ENCODE results near the gene BCL2.
"Not testable (repeated sequence)": the region's sequence is repeated elsewhere in the genome, so short reads cannot be mapped to it uniquely, and the experiment has no call there.

The BCL2 gene

GRCh38 chr18:63229971-63230370, 89.6 kb downstream of the BCL2 start:
- no peak for DNase-seq

- no peak for DNase-seq
Observed at GRCh38 chr18:63225434-63225833, 94.1 kb downstream of the BCL2 start.

DNA sequence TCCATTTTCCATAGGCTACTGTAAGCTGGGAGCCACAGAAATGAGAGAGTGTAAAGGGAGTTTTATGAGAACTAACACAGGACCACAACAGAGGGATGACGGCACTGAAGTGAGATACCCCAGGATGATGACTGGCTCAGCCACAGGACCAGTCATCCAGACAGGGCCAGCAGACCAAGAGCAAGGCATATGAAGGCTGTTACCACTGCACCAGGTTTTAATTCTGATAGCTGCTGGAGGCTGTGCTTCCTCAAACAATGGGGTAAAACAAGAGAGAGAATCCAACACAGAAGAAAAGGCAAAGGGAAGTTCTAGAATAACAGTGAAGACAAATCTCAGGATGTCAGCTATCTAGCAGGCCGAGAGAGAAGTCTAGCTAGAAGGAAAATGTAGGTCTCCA, 94.9 kb downstream of the BCL2 start:
- peak; percentile 59 for DNase-seq

DNA sequence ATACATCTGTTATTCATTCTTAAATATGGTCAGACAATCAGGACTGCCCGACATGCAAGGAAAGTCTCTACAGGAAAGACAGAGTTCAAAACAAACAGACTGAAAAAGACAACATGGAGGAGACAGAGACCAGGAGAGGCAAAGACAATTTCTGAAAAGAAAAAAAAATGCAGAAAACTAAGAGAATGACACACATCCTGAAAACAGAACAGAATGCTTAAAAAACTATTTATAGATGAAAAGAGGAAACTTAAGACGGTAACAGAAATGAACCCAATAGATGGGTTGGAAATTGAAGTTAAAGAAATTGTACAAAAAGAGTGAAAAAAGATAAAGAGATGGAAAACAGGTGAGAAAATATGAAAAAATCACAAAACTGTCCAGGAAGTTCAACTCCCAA, 95.7 kb downstream of the BCL2 start:
- no peak for DNase-seq

DNA sequence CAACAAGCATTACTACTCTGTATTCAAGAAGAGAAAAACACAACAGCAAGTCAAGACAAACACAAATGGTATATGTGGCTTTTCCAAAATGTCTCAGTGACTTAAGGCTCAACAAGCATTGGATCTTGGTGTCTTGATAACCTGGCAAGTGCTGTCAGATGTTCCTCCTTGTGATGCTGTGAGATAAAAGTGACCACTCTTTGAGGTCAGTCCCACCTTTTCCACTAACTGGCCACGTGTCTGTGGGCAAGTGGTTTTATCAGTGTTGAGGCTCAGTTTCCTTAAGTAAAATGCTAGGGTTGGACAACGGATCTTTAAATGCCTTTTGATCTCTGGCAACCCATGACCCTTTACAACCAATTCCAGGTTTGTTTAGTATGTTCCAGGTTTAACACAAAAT, 98.7 kb downstream of the BCL2 start:
- DNase-seq = no peak

DNA sequence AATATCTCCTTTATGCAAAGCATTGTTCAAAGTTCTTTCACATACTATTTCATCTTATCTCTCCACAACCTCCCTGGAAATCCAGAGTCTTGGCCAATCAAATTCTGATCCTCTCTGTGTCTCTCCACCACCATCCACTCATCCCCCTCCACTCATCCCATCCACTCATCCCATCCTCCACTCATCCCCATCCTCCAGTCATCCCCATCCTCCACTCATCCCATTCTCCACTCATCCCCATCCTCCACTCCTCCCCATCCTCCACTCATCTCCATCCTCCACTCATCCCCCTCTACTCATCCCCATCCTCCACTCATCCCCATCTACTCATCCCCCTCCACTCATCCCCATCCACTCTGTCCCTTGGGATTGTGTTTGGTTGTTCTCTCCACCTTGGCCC, 101.1 kb downstream of the BCL2 start:
- no peak for DNase-seq

- DNase-seq = peak; percentile 43
Observed at GRCh38 chr18:63216516-63217311, 102.9 kb downstream of the BCL2 start.

GRCh38 chr18:63213936-63214671, 105.5 kb downstream of the BCL2 start:
- no peak for DNase-seq

- peak; percentile 49 for DNase-seq
Observed at GRCh38 chr18:63213331-63213900, 106.2 kb downstream of the BCL2 start.

- no peak for DNase-seq
Observed at GRCh38 chr18:63210521-63210920, 109.0 kb downstream of the BCL2 start.

- no peak for DNase-seq
Observed at GRCh38 chr18:63208676-63209075, 110.9 kb downstream of the BCL2 start.

GRCh38 chr18:63207835-63208234, 111.7 kb downstream of the BCL2 start:
- DNase-seq = no peak

GRCh38 chr18:63207143-63207790, 112.3 kb downstream of the BCL2 start:
- DNase-seq = peak; percentile 32

GRCh38 chr18:63206433-63207142, 113.0 kb downstream of the BCL2 start:
- no peak for DNase-seq

- no peak for DNase-seq
Observed at GRCh38 chr18:63205791-63206252, 113.7 kb downstream of the BCL2 start.

DNA sequence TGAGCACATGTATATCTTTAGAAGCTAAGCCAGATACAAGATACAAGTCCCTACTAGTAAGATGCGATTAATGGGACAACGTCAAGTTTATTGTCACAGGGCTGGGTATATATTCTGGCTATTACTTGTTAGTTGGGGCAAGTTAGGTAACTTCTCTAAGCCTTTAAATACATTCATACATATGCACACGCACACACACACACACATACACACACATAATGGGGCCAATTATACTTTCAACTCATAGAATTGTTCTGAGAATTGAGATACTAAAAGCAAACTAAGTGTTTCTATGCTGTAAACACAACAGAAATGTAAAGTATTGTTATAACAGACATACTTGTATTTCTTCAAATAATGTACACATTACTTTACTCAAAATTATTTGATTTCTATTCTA, 116.1 kb downstream of the BCL2 start:
- DNase-seq = no peak

DNA sequence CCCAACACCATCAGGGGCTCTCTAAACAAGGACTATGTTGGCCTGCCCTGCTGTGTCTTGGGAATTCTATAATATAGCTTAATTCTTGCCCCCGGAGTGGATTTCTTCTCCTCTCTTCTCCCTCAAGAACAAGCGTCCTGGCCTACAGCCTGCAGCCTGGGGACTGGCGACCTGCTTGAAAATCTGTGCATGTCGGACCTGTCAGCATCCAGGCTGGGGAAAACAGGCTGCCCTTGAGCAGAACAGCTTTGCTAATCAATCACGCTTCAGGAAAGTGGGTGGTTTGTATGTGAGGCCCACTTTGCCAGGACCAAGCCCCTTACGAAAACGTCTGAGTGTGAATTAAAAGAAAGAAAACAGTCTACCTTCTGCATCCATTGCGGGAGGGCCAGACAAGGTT, 116.7 kb downstream of the BCL2 start:
- no peak for DNase-seq

- DNase-seq = not testable (repeated sequence)
Observed at GRCh38 chr18:63201456-63201855, 118.1 kb downstream of the BCL2 start.

DNA sequence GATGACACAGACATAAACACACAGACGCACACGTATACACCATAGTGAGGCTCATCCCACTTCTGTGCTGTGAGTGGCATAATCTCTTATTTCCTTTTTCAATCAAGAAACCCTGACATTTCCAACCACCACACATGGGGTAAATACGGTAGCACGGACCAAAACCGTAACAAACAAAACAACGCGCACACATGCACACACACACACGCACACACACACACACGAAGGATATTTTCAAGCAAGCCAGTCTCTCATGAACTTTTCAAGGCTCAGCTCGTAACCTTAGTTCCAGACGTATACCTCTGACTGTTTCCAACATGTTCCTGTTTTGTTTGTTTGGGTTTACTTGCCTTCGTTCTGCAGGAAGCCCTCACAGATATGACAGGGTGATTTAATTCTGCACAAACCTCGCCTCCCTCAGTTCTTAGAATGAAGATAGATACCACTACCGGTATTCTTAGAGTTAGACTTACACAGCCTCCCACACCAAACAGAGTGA, 119.8 kb downstream of the BCL2 start:
- DNase-seq = peak; percentile 49

GRCh38 chr18:63198868-63199742, 120.5 kb downstream of the BCL2 start:
- no peak for DNase-seq

DNA sequence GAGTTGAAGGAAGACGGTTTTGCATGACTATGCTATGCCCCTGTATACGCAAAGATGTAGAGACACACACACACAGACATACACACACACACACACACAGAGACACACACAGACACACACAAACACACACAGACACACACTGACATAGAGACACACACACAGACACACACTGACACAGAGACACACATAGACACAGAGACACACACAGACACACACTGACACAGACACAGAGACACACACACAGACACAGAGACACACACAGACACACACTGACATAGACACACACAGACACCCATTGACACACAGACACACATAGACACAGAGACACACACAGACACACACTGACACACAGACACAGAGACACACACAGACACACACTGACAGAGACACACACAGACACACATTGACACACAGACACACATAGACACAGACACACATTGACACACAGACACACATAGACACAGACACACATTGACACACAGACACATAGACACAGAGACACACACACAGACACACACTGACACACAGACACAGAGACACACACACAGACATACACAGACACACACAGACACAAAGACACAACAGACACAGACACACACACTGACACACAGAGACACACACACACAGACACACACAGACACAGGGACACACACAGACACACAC, 121.3 kb downstream of the BCL2 start:
- DNase-seq = no peak
